SU-DHL-6 (cell line): Measurements from ENCODE around the gene KRT9.

Source experiments
- H2AFZ ChIP-seq: fragments of 200-600 bp; sonication (generic); 2 replicates; pipeline ENCODE4 v1.6.1; 2014; ENCODE audit warnings: low read depth, mild to moderate bottlenecking, moderate library complexity, mixed read lengths, antibody characterized with exemption, low read length; ENCODE audit not compliant: severe bottlenecking
- H3F3A ChIP-seq: fragments of 200-600 bp; shearing (Covaris generic); 2 replicates; pipeline ENCODE4 v1.6.0; 2016; ENCODE audit warnings: antibody characterized with exemption, mild to moderate bottlenecking; ENCODE audit not compliant: insufficient read depth
- H3K27ac ChIP-seq: fragments of 200-600 bp; sonication (generic); 2 replicates; pipeline ENCODE4 v1.5.1; 2016; ENCODE audit warnings: low read depth, mild to moderate bottlenecking, low read length, moderate library complexity, mixed read lengths
- H3K27me3 ChIP-seq: fragments of 200-600 bp; sonication (generic), shearing (Covaris generic); 2 replicates; pipeline ENCODE4 v1.6.0; 2014; ENCODE audit warnings: mild to moderate bottlenecking, low read length
- H3K36me3 ChIP-seq: fragments of 200-600 bp; sonication (generic); 2 replicates; pipeline ENCODE4 v1.6.1; 2014; ENCODE audit warnings: mild to moderate bottlenecking, low read length, mixed read lengths
- H3K4me2 ChIP-seq: fragments of 300-600, 200-600 bp; shearing (Covaris generic), sonication (generic); 2 replicates; pipeline ENCODE4 v1.6.0; 2014; ENCODE audit warnings: low read length, low read depth, mild to moderate bottlenecking; ENCODE audit not compliant: poor library complexity, severe bottlenecking
- H3K4me3 ChIP-seq: fragments of 200-600 bp; sonication (generic); 2 replicates; pipeline ENCODE4 v1.5.1; 2014; ENCODE audit warnings: antibody characterized with exemption, low read length, mild to moderate bottlenecking, mixed read lengths; ENCODE audit not compliant: insufficient read depth, poor library complexity, severe bottlenecking
- H3K79me2 ChIP-seq: fragments of 200-600 bp; sonication (generic); 2 replicates; pipeline ENCODE4 v1.6.1; 2014; ENCODE audit warnings: mild to moderate bottlenecking, low read length, moderate library complexity; ENCODE audit not compliant: insufficient read depth
- H3K9ac ChIP-seq: fragments of 200-600 bp; sonication (generic); 2 replicates; pipeline ENCODE4 v1.7.0; 2014; ENCODE audit warnings: mild to moderate bottlenecking, low read length
- H3K9me2 ChIP-seq: fragments of 200-600 bp; sonication (generic); replicated peaks from 2 replicates; pipeline ENCODE4 v1.6.1; 2014; ENCODE audit warnings: low read length; ENCODE audit not compliant: insufficient read depth
- H3K9me3 ChIP-seq: fragments of 200-600 bp; sonication (generic); 2 replicates; pipeline ENCODE4 v1.6.1; 2014; ENCODE audit warnings: low read length, mixed read lengths; ENCODE audit not compliant: insufficient read depth
- H4K20me1 ChIP-seq: fragments of 200-600 bp; sonication (generic); 2 replicates; pipeline ENCODE4 v1.6.1; 2014; ENCODE audit warnings: low read depth, mild to moderate bottlenecking, antibody characterized with exemption, low read length, moderate library complexity, mixed read lengths
- EZH2phosphoT487 ChIP-seq: fragments of 200-600 bp; sonication (generic), shearing (Covaris generic); conservative IDR thresholded peaks from 2 replicates; pipeline ENCODE4 v1.6.1; 2018; ENCODE audit warnings: mild to moderate bottlenecking, antibody characterized with exemption, low read length, moderate library complexity, mixed read lengths
- TF ChIP-seq, protein P1 (sequence below): fragments of 200-600 bp; sonication (generic); IDR thresholded peaks from one replicate; pipeline ENCODE4 v1.5.1; 2017; ENCODE audit warnings: antibody characterized with exemption, mild to moderate bottlenecking, low read length, moderate library complexity; ENCODE audit not compliant: insufficient read depth, poor library complexity, severe bottlenecking

The KRT9 gene

GRCh38 chr17:41561554-41561953, 10.3 kb downstream of the KRT9 start:
- Histone ChIP-seq H3K27me3 (no peaks in the 10 kb centered on the region), H3F3A (no peaks in the 10 kb centered on the region), H4K20me1 (no peaks in the 10 kb centered on the region), H3K27ac (no peak overlapping the region), H3K9me3 (no peaks in the 10 kb centered on the region; the same call in 1 of the 2 replicates), H3K9ac (no peak overlapping the region), H3K36me3 (no peaks in the 10 kb centered on the region), H3K4me2 (no peak overlapping the region), H3K4me3 (no peak overlapping the region), H3K9me2 (no peaks in the 10 kb centered on the region), H2AFZ (no peak overlapping the region), H3K79me2 (no peaks in the 10 kb centered on the region)
- TF ChIP-seq, protein P1, sequence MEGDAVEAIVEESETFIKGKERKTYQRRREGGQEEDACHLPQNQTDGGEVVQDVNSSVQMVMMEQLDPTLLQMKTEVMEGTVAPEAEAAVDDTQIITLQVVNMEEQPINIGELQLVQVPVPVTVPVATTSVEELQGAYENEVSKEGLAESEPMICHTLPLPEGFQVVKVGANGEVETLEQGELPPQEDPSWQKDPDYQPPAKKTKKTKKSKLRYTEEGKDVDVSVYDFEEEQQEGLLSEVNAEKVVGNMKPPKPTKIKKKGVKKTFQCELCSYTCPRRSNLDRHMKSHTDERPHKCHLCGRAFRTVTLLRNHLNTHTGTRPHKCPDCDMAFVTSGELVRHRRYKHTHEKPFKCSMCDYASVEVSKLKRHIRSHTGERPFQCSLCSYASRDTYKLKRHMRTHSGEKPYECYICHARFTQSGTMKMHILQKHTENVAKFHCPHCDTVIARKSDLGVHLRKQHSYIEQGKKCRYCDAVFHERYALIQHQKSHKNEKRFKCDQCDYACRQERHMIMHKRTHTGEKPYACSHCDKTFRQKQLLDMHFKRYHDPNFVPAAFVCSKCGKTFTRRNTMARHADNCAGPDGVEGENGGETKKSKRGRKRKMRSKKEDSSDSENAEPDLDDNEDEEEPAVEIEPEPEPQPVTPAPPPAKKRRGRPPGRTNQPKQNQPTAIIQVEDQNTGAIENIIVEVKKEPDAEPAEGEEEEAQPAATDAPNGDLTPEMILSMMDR: no peak
- TF ChIP-seq EZH2phosphoT487: no peak

DNA sequence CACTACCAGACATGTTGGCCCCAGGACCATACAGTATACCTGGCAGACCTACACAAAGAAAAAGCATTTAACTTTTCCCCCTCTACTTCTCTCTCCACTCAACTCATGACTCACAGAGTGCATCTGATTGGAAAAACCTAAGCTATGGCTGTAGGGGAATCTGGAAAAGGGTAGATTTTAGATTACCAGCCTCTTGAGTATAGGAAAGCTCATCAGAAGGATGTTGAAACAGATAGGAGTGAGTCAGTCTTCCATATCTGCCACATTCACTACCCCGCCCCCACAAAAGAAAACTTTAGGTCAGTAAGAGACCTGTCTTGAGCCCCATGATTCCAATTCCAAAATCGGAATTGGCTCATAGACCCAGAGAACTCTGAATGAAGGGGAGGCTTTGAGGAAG, 12.3 kb downstream of the KRT9 start:
- Histone ChIP-seq H3K4me3 (no peak overlapping the region), H2AFZ (no peak overlapping the region), H3K27me3 (no peaks in the 10 kb centered on the region), H3K36me3 (no peaks in the 10 kb centered on the region), H3K27ac (no peak overlapping the region), H3F3A (no peaks in the 10 kb centered on the region), H3K79me2 (no peaks in the 10 kb centered on the region), H3K4me2 (no peak overlapping the region), H3K9me2 (no peaks in the 10 kb centered on the region), H3K9ac (no peak overlapping the region), H3K9me3 (no peaks in the 10 kb centered on the region), H4K20me1 (no peaks in the 10 kb centered on the region)
- TF ChIP-seq, protein P1: no peak
- TF ChIP-seq EZH2phosphoT487: no peak

GRCh38 chr17:41556931-41557330, 14.9 kb downstream of the KRT9 start:
- no peak overlapping the region for H3K27ac ChIP-seq
- H4K20me1 ChIP-seq: no peaks in the 10 kb centered on the region
- H3K79me2 ChIP-seq: no peaks in the 10 kb centered on the region
- no peaks in the 10 kb centered on the region for H3K9me3 ChIP-seq
- no peak overlapping the region for H3K9ac ChIP-seq
- TF ChIP-seq, protein P1: no peak
- TF ChIP-seq EZH2phosphoT487: no peak
- no peaks in the 10 kb centered on the region for H3K36me3 ChIP-seq
- H3K4me2 ChIP-seq: no peak overlapping the region
- H3F3A ChIP-seq: no peaks in the 10 kb centered on the region
- no peak overlapping the region for H3K4me3 ChIP-seq
- H2AFZ ChIP-seq: no peak overlapping the region
- no peaks in the 10 kb centered on the region for H3K9me2 ChIP-seq
- no peaks in the 10 kb centered on the region for H3K27me3 ChIP-seq
